Measurements from ENCODE around the gene PLA2G4E.

The PLA2G4E gene

DNA sequence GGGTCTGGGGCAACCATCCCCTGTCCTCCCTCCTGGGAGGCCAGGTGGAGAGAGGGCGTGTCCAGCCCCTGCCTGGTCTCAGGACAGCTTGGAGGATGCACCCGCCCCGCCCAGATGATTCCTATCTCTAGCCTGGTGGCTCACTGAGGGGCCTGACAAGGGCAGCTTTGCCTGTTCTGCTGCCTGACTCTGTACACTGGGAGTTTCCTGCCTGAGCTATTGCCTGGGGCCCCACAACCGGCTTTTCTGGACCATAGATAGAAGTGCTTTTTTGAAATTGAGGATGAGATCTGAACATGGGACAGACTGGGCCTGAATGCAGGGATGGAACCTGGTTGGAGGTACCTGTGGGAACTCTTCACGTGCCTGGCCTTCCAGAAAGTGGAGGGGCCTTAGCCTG, 751 bp upstream of the PLA2G4E start:
- no peak for DNase-seq (ENCODE audit: low spot score)

DNA sequence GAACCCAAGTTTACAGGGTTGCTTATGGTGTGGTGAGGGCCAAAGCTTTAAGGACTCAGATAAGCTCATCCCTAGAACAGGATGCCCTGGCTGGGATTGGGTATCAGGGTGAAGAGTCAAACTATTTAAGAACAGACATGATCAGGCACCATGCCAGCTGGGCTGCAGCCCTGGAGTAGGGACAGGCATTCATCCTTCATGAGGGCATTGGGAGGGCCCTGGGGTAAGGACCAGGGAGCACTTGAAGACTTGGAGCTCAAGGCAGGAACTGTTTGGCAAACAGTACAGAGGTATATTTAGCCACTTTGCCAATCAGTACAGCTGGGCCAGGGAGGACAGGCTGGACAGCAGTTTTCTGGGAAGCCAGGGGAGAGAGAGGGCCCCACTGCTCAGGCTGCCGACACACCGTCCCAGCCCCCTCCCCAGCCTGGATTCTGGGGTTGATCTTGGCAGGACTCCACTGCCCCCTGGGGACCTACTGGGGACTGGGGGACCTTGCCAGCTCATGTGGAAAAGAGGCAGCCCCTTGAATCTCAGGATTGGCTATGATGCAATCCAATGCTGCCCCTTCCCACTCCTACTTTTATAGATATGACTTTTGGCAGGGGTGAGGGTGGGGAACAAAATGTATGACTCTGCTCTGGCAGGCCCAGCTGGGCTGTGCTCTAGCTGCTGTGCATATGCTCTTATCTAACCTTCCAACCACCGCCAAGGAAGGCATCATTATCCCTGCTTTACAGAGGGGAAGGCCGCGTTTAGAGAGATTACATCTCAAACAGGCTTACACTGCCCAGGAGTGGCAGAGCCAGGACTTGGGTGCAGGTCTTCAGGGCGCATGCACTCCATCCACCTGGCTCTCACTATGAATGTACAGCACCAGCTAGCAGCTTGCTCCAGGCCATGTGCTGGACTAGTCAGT, 2.3 kb downstream of the PLA2G4E start:
- no peak for DNase-seq (ENCODE audit: low spot score)

DNA sequence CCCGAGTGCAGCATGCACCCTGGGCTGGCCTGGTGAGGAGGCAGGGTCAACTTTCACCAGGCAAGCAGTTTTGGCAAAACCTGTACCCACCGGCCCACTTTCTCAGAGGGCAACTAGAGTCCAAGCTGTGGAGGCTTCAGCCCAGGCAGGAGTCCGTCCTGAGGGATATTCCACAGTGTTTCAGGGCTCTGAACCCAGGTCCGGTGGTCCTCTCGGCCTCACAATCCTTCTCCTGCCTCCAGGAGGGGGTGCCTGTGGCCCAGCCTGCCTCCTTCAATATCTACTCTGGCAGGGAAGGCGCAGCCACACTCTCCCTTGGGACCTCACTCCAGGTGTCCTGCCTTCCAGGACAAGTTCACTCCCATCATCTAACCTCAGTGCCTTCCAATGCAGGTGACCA, 3.9 kb downstream of the PLA2G4E start:
- no peak for DNase-seq (ENCODE audit: low spot score)

DNA sequence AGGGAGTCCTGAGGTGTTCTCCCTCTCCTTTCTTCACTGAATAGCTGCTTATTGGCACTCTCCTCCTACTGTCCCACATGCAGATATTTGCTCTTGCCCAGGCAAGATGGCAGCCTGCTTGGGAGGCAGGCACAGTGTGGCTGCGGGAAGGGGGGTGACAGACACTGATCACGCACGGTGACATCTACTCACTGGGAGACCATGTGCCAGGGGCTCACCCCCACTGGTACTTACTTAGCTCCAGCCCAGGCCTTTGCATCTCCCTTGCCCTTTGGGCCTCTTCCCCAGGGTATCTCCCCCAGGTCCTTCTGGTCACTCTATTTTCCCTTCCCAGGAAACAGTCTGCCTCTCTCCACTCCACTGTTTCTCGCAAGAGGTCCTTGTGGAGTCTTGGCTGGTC, 6.4 kb downstream of the PLA2G4E start:
- DNase-seq (ENCODE audit: low spot score) = no peak

DNA sequence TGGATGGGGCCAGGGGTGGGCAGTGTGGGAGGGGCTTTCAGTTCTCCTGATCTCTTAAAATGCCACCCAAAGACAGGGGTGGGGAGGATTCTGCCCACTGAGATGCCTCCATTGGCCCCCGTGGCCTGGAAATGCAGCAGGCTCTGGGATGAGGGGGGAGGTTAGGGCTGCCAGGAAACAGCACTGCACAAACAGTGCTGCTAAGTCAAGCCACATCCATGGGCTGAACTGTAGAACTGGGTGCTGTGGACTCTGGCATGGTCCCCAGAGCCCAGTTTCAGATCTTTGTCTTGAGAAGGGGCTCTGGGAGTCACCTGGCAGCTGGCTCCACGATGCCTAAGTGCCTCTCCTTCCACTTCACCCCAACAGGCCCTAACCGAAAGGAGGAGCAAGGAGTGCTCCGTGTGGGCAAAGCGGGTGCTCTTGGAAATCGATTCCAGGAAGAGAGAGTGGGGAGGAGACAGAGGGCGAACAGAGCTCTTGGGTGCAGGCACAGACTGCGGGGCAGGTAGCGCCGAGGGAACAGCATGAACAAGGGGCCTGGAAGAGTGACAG, 7.8 kb downstream of the PLA2G4E start:
- DNase-seq (ENCODE audit: low spot score) = no peak

DNA sequence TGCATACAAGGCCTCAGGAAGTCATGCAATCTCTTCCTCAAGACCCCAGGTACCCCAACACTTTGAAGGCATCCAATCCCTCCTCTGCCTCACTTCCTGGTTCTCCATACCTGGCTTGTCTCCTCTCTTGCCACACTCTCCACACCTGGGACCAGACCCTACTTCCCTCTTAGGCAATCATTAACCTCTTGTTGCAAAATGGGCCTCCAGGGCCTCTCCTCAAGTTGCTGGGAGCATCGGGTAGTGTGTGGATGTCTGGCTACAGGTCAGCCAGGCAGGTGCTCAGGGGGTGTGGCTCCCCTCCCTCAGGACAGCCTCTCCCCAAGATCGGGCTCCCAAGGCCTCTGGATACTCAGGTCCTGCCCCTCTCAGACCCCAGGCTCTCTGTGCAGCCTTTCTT, 8.6 kb downstream of the PLA2G4E start:
- no peak for DNase-seq (ENCODE audit: low spot score)

DNA sequence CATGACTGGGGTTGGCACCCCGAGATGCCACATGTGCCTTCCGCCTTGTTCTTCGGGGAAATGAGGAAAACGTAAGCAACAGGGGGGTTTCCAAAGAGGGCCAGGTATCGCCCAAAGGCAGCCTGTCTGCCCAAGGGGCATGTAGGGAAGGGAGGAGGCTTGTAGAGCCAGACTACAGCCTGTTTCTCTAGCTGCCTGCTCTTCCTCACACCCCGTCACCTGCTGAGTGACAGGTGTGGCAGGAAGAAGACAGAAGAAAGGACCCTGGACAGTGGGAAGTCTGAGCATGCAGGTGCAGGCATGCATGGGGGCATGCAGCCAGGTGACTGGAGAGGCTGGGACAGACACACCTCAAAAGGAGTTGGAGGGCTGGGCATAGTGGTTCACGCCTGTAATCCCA, 9.8 kb downstream of the PLA2G4E start:
- no peak for DNase-seq (ENCODE audit: low spot score)

DNA sequence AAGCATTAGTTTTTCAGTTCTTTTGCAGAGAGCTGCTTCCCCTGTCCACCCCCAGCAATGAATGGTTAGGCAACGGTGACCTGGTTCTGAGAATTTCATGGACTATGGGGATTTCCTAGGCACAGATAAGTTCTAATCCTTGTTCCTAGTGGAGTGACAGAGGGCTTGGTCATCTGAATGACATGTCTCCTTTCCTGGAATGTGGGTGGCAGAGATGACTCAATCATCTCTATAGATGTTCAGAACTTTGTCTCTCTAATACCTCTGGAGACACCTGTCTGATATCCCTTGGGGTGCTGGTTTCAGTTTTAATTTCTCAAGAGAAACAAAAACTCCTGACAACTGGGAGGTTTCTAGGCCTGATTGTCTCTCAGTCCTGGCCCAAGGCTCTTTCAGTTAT, 10.4 kb downstream of the PLA2G4E start:
- DNase-seq (ENCODE audit: low spot score) = no peak

DNA sequence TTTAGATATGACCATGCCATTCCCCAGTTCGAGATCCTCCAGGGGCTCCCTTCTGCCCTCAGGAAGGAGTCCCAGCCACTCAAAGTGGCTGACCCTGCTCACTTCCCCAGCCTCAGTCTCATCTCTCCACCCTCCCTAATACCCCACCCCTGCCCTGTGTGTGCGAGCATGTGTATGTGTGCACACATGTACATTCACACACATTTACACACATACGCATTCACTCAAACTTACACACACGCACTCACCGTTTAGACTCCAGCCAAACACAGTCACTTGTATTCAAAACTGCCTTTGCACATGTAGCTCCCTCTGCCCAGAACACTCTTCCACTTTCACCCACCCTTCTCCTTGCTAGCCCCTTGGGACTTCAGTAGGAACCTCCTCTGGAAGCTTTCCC, 11.4 kb downstream of the PLA2G4E start:
- no peak for DNase-seq (ENCODE audit: low spot score)

DNA sequence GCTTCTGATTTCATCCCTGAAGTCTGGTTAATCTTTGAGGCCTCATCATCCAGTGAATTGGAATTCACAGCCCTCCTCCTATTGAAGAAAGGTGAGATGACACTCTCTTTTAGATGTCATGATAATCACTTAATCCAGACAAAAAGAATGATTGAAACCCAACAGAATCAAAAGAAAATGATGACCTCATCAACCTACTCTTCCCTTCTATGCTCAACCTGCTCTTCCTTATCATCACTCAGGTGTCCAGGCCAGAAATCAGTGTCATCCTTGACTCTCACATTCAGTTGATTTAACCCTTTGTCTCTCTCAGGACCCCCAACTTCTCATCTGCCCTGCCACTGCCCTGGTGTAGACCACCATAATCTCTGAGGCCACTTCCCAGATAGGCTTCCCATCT, 11.8 kb downstream of the PLA2G4E start:
- no peak for DNase-seq (ENCODE audit: low spot score)

DNA sequence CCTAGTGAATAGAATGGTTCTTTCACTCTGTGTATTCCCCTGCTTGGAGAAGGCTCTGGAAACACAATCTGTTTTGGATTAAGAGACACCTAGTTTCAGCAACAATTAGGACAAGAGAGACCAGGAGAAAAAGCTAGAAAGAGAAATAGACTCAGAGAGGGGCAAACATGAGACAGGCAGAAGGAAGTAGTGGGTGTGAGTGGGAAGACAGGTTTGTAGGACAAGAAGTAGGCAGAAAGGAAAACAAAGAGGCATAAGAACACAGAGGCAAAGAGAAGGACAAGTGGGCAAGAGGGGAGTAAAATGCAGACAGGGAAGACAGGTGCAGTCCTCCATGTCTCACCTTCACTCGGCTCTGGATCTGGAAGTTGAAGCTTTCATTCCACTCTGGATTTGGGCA, 13.5 kb downstream of the PLA2G4E start:
- DNase-seq (ENCODE audit: low spot score) = no peak

DNA sequence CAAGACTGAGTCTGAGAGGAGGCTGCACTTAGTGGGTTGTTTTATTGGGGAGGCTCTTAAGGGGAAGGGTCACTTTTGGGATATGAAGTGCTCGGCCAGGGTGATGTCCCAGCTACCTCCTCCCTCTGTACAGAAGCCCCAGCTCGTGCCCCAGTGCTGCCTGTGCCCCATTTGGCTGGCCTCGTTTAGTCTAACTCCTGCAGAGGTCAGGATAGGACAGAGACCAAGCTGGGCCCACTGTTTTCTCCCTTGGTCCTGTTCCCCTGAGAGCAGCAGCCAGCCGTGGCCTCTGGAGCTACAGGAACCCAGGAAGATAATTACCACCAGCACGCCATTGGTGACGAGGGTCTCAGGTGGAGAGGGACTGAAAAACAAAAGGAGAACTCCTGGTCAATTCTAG, 18.5 kb downstream of the PLA2G4E start:
- no peak for DNase-seq (ENCODE audit: low spot score)

DNA sequence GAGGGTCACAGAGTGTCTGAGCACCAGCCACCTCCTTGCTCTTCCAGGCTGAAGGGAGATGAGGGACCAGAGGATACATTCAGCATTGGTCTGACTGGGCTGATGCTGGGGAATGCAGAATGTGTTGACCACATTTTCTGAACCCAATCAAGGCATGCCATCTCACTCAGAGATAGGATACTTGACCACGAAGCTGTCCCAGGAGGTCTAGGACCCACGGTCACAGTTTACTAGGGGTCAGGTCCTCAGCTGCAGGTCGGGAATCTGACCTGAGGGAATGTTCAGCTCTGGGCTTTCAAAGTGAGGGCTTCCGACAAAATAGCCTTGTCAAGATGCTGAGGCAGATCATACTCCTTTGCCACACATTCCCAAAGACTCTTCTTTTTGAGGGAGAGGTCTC, 19.6 kb downstream of the PLA2G4E start:
- no peak for DNase-seq (ENCODE audit: low spot score)

DNA sequence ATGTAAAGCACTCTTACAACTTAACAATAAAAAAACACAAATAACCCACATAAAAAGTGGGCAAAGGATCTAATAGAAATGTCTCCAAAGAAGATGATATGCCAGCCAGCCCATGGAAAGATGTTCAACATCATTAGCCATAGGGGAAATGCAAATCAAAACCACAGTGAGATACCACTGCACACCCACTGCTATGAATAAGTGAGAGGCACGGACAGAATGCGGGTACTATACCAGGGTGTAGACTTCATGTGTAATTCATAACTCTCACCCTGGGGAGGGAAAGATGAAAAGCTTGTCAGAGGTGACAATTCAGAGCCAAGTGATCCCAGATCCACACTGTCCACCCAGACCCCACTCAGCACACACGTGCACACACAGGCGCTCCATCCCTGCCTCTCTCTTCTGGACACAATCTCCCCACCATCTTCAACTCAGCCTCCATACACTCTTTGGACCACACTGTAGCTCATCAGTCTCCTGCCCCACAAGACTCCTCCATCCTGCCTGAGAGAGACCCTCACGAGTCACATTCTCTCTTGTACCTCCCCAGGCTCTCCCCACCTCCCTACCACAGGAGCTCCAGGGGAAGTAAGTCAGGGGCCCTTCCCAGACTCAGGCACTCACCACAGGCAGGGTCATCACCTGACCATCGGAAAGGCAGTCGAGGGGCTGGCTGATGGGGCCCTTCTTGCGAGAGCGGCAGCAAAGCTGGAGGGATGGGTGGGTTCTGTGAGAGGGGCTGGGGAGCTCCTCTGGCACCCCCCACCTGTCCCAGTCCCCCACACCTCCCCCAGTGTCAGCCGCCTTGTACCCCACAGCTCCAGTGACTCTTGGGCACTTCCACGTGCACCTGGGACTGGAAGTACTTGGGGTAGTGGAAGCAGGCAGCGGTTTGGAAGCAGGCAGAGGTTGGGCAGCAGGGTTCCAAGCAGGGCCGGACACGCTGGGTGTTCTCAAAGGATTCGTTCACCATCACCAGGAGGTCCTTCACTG, 21.3 kb downstream of the PLA2G4E start:
- DNase-seq (ENCODE audit: low spot score) = no peak

DNA sequence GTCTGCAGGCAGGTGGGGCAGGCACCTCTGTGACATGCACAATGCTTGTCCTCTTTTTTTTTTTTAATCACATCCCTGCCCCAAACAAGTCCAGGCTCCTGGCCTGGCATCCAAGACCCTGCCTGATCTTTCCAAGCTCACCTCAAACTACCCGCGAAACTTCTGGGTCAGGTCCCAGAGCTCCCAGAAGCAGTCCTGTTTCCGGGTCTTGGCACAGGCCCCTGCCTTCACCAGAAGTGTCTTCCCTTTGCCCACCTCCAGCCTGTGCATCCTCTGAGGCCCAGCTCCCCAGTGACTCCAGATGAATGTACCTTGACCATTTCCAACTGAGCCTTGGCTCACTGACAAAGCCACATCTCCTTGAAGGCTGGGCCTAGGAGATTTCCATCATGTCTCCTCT, 23.0 kb downstream of the PLA2G4E start:
- DNase-seq (ENCODE audit: low spot score) = no peak

DNA sequence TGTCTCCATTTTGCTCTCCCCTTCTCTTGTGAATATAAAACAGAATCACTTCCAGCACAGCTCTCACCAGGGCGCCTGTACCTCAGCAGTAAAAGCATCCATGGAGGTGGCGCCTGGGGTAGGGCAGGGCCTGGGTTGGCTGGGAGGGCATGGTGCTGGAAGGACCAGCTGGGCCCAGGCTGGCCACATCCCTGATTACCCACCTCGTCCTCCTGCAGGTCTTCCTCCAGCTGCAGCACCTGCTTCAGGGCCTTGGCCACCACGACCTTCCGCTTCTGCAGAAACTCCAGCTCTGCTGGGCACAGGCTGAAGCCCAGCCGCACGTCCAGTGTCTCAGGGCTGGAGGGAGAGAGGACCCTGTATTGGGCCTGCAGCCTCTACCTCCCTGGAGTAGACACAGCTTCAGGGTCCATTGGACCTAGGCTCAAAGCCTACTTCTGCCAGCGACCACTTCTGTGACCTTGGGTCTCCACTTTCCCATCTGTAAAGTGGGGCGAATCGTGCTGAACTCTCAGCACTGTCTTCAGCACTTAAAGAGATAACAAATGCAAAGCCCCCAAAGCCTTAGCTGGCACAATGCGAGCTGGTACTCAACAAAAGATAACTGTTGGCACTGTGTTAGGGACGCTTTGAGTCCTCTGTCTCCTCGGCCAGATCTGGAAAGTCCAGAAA, 23.8 kb downstream of the PLA2G4E start:
- no peak for DNase-seq (ENCODE audit: low spot score)

DNA sequence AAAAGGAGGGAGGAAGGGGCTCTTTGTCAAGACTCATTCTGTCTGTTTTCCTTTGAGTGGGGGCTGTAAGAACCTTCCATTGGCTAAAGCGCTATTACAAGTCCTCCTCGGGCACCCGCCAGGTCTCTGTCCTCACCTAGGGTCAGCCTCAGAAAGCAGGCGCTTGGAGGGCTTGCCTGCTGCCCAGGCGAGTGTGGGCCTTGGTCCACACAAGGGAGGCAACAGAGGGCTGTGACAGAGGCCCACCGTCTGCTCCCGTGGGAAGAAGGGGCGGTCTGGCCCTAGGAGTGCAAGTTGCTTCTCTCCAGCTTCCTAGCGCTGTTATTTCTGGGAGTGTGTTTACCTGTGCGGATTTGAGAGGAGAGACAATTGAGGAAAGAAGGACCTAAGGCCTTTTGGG, 24.5 kb downstream of the PLA2G4E start:
- DNase-seq (ENCODE audit: low spot score) = no peak

DNA sequence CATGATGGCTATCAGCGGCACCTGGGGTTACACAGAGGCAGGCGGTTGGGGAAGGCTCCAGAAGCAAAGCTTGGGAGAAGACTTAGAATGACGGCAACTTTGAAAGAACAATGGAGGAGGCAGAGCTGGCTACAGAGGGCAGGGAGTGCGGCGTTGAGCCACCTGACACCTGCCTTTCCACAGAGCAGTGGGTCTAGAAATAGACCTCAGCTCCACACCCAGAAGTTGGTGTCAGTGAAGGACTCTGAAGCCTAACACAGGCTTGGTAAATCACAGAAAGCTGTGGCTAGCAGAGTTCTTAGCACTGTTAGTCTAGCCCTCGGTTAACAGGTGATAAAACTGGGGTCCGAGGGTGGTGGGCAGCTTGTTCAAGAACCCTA, 25.4 kb downstream of the PLA2G4E start:
- no peak for DNase-seq (ENCODE audit: low spot score)

DNA sequence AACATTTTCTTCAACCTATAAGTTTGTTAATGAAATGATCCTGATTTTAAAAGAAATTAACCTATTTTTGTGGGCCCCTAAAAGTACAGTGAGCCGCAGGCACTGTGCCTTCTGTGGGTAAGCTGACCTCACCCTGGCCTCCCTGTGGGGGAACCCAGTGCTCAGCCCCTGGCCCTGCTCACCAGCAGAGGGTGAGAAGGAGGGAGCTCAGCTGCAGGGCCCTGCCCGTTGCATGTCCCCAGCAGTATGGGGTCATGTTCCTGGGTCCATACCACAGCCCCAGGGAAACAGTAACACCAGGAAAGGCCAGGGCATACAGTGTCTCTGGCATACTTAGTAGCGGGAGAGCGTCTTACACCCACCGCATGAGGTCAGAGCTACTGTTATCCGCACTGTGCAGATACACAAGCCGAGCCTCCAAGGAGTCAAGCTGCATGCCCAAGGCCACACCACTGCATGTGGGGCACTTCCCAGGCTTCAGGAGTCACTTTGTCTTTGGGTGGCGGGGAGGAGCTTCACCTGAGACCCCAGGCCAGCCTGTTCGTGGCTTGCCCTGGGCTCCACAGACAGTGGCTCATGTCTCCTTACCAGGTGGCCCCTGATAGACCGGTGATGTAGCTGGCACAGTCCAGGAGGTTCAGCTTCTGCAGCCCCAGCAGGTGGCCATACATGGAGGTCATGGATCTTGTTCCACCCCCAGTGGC, 25.9 kb downstream of the PLA2G4E start:
- no peak for DNase-seq (ENCODE audit: low spot score)

DNA sequence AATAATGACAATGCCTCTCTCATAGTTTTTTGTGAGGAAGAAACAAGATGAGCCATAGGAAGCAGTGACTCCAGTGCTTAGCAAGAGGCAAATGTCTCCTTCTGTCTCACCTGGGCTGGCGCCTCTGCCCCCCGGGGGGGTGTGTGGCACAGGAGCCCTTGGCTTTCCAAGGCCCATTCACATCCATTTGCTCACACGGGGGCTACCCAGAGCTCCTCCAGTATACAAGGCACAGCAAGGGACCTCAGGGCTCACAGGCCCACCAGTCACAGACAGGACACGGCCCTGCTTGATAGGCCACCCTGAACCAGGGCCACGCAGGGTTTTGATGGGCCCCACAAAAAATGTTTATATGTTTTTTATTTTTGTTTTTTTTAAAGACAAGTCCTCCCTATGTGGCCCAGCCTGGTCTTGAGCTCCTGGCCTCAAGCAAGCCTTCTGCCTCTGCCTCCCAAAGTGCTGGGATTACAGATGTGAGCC, 26.6 kb downstream of the PLA2G4E start:
- no peak for DNase-seq (ENCODE audit: low spot score)

DNA sequence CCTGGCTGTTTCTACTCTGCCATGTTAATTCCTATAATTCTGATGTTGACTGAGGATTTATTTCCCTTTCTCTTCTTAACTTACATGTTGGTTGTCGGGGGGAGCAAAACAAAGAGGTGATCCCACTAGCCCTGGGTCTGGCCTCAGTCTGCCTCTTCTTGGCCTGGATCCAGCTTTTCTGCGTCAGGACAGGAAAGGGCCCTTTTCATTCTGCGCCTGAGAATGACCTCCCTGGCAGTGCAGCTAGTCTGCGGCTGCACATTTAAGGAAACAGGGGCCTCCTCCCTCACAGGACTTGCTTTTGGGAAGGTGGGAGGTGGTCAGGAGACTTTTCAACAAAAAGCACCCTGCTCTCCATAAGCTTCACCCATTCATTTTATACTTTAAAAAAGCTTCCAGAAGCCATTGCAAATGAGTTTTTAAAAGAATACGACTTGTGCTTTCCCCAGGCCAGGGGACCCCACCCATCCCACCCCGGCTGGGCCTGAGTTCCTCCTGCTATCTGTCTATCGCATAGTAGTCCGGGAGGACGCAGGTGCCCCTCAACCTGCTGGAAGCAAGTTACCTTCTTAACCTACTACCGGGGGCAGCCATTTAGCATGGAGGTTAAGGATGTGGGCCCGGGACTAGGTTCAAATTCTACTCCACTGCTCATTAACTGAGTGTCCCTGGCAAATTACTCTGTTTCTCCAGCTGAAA, 27.2 kb downstream of the PLA2G4E start:
- no peak for DNase-seq (ENCODE audit: low spot score)
